IMR-90 (cell line): Measurements from ENCODE around the gene ARMC8. TPM values are rescaled to one million over a fixed set of nuclear protein-coding genes. Genes with fewer than 3 reads are reported as not detected.

Source experiments
- ATAC-seq: fragments of 200-7000 bp; cut with Tn5 transposase; 2 replicates; pipeline ENCODE4 v1.9.1; 2020; ENCODE audit warnings: low read depth, mild to moderate bottlenecking, moderate library complexity
- BruUV-seq: library from RNA; stranded (reverse); fragments of 400-500 nt; replicated peaks from 2 replicates; lab custom pipeline; 2021; lab: Mats Ljungman, UMichigan
- CTCF ChIA-PET: fragments of 300-600 bp; formaldehyde crosslinking; extraction: SDS; loops from one replicate; lab custom pipeline; 2021; ENCODE audit warnings: antibody characterized with exemption; lab: Yijun Ruan, JAX
- POLR2A ChIA-PET: fragments of 300-600 bp; sonication (Branson Sonifier 250); formaldehyde crosslinking; loops from one replicate; lab custom pipeline; 2022; ENCODE audit warnings: antibody characterized with exemption; ENCODE audit not compliant: unreplicated experiment; lab: Charles Lee
- DNase-seq: peaks from one replicate; pipeline ENCODE4 v3.0.0; 2013
- H2AFZ ChIP-seq: replicated peaks from 2 replicates; pipeline ENCODE3; 2013; ENCODE audit warnings: low read length, mild to moderate bottlenecking; ENCODE audit not compliant: poor library complexity
- H2AK5ac ChIP-seq: 2 replicates; pipeline ENCODE4 v1.6.1; 2013; ENCODE audit warnings: low read depth, low read length, inconsistent platforms
- H2AK9ac ChIP-seq: replicated peaks from 2 replicates; pipeline ENCODE3; 2013; ENCODE audit warnings: mild to moderate bottlenecking, low read depth, low read length, moderate library complexity; ENCODE audit not compliant: poor library complexity
- H2BK120ac ChIP-seq: 2 replicates; pipeline ENCODE4 v1.6.1; 2013; ENCODE audit warnings: low read depth, low read length, inconsistent platforms
- H2BK15ac ChIP-seq: 3 replicates; pipeline ENCODE4 v1.6.1; 2013; ENCODE audit warnings: low read depth, low read length, inconsistent platforms
- H2BK20ac ChIP-seq: 2 replicates; pipeline ENCODE4 v1.6.1; 2013; ENCODE audit warnings: low read depth, mild to moderate bottlenecking, inconsistent platforms, low read length, moderate library complexity
- H2BK5ac ChIP-seq: 2 replicates; pipeline ENCODE4 v1.6.1; 2013; ENCODE audit warnings: mild to moderate bottlenecking, low read depth, low read length, inconsistent platforms; ENCODE audit not compliant: poor library complexity, severe bottlenecking
- H3K14ac ChIP-seq: replicated peaks from 2 replicates; pipeline ENCODE4 v1.6.1; 2013; ENCODE audit warnings: low read depth, low read length, inconsistent platforms
- H3K18ac ChIP-seq: 2 replicates; pipeline ENCODE4 v1.6.1; 2013; ENCODE audit warnings: low read depth, low read length, control low read depth
- H3K23ac ChIP-seq: 2 replicates; pipeline ENCODE4 v1.6.1; 2013; ENCODE audit warnings: low read depth, low read length, inconsistent platforms
- H3K27ac ChIP-seq: 2 replicates; pipeline ENCODE4 v1.5.1; 2013; ENCODE audit warnings: mild to moderate bottlenecking, control low read depth, low read length; ENCODE audit not compliant: insufficient read depth
- H3K27me3 ChIP-seq: 2 replicates; pipeline ENCODE4 v1.6.1; 2013; ENCODE audit warnings: low read length; ENCODE audit not compliant: control insufficient read depth, insufficient read depth
- H3K36me3 ChIP-seq: 2 replicates; pipeline ENCODE4 v1.6.1; 2013; ENCODE audit warnings: low read length, mixed read lengths; ENCODE audit not compliant: control insufficient read depth, insufficient read depth
- H3K4ac ChIP-seq: 2 replicates; pipeline ENCODE4 v1.6.1; 2013; ENCODE audit warnings: low read depth, low read length, inconsistent platforms
- H3K4me1 ChIP-seq: 2 replicates; pipeline ENCODE4 v1.6.1; 2013; ENCODE audit warnings: low read length, mixed read lengths; ENCODE audit not compliant: control insufficient read depth, insufficient read depth
- H3K4me2 ChIP-seq: 2 replicates; pipeline ENCODE4 v1.6.1; 2013; ENCODE audit warnings: low read depth, mild to moderate bottlenecking, control low read depth, low read length, moderate library complexity
- H3K4me3 ChIP-seq: 2 replicates; pipeline ENCODE4 v1.5.1; 2013; ENCODE audit warnings: low read depth, mild to moderate bottlenecking, control low read depth, low read length, moderate library complexity; ENCODE audit not compliant: insufficient read depth
- H3K56ac ChIP-seq: 2 replicates; pipeline ENCODE4 v1.6.1; 2013; ENCODE audit warnings: low read length, inconsistent platforms; ENCODE audit not compliant: insufficient read depth; ENCODE audit errors: extremely low read depth
- H3K79me1 ChIP-seq, 2 experiments: 2 replicates each; pipeline ENCODE4 v1.6.1; 2013; ENCODE audit warnings: low read length in 2 of 2, inconsistent platforms in 1 of 2, low read depth in 1 of 2
- H3K9ac ChIP-seq: 2 replicates; pipeline ENCODE4 v1.6.1; 2013; ENCODE audit warnings: low read depth, low read length, control low read depth
- H3K9me1 ChIP-seq: 2 replicates; pipeline ENCODE4 v1.6.1; 2013; ENCODE audit warnings: low read length, inconsistent platforms; ENCODE audit not compliant: insufficient read depth
- H3K9me3 ChIP-seq: 2 replicates; pipeline ENCODE4 v1.6.1; 2013; ENCODE audit warnings: low read length; ENCODE audit not compliant: control insufficient read depth, insufficient read depth
- H4K20me1 ChIP-seq: 2 replicates; pipeline ENCODE4 v1.6.1; 2013; ENCODE audit warnings: low read length, inconsistent platforms; ENCODE audit not compliant: insufficient read depth
- H4K5ac ChIP-seq: 2 replicates; pipeline ENCODE4 v1.6.1; 2013; ENCODE audit warnings: mild to moderate bottlenecking, low read depth, low read length, control low read depth
- H4K8ac ChIP-seq, 2 experiments: 2 replicates each; pipeline ENCODE4 v1.6.1; 2013; ENCODE audit warnings: low read depth in 2 of 2, low read length in 2 of 2, control low read depth in 1 of 2, inconsistent platforms in 1 of 2
- H4K91ac ChIP-seq: 2 replicates; pipeline ENCODE4 v1.6.1; 2013; ENCODE audit warnings: low read depth, low read length, inconsistent platforms; ENCODE audit not compliant: insufficient read depth
- BHLHE40 ChIP-seq: fragments of 150-350 bp; IDR thresholded peaks from 2 replicates; pipeline ENCODE4 v1.6.1; 2016; ENCODE audit warnings: mild to moderate bottlenecking, low read depth, low read length
- CEBPB ChIP-seq: IDR thresholded peaks from 2 replicates; pipeline ENCODE4 v1.6.1; 2012; ENCODE audit warnings: low read depth, low read length, improper control_type of control experiment
- CHD1 ChIP-seq: IDR thresholded peaks from 2 replicates; pipeline ENCODE4 v1.6.1; 2012; ENCODE audit warnings: low read depth, low read length, improper control_type of control experiment
- CTCF ChIP-seq: conservative IDR thresholded peaks from 2 replicates; pipeline ENCODE4 v1.5.1; 2012; ENCODE audit warnings: mild to moderate bottlenecking, low read depth, low read length, improper control_type of control experiment
- ELK1 ChIP-seq: fragments of 150-350 bp; IDR thresholded peaks from 2 replicates; pipeline ENCODE4 v1.6.1; 2016; ENCODE audit warnings: low read depth, mild to moderate bottlenecking, low read length, moderate library complexity, borderline replicate concordance
- FOS ChIP-seq: fragments of 150-350 bp; IDR thresholded peaks from 2 replicates; pipeline ENCODE4 v1.6.1; 2016; ENCODE audit warnings: low read depth, low read length
- MAFK ChIP-seq: IDR thresholded peaks from 2 replicates; pipeline ENCODE4 v1.6.1; 2012; ENCODE audit warnings: low read depth, low read length, improper control_type of control experiment
- MAZ ChIP-seq: IDR thresholded peaks from 2 replicates; pipeline ENCODE4 v1.6.1; 2012; ENCODE audit warnings: low read depth, mild to moderate bottlenecking, low read length, improper control_type of control experiment, moderate library complexity, borderline replicate concordance
- MXI1 ChIP-seq: IDR thresholded peaks from 2 replicates; pipeline ENCODE4 v1.6.1; 2012; ENCODE audit warnings: low read depth, mild to moderate bottlenecking, low read length, moderate library complexity, borderline replicate concordance
- NFE2L2 ChIP-seq: fragments of 150-350 bp; IDR thresholded peaks from 2 replicates; pipeline ENCODE4 v1.6.1; 2016; ENCODE audit warnings: low read depth, mild to moderate bottlenecking, low read length
- POLR2A ChIP-seq: IDR thresholded peaks from 2 replicates; pipeline ENCODE4 v1.6.1; 2012; ENCODE audit warnings: mild to moderate bottlenecking, low read depth, low read length
- RAD21 ChIP-seq: IDR thresholded peaks from 2 replicates; pipeline ENCODE4 v1.6.1; 2012; ENCODE audit warnings: low read length, improper control_type of control experiment
- RCOR1 ChIP-seq: IDR thresholded peaks from 2 replicates; pipeline ENCODE4 v1.6.1; 2012; ENCODE audit warnings: mild to moderate bottlenecking, low read length, improper control_type of control experiment; ENCODE audit not compliant: insufficient replicate concordance
- RFX5 ChIP-seq: IDR thresholded peaks from 2 replicates; pipeline ENCODE4 v1.8.0; 2012; ENCODE audit warnings: low read depth, mild to moderate bottlenecking, low read length, moderate library complexity
- SMC3 ChIP-seq: fragments of 150-350 bp; IDR thresholded peaks from 2 replicates; pipeline ENCODE4 v1.6.1; 2016; ENCODE audit warnings: low read depth, mild to moderate bottlenecking, antibody characterized with exemption, low read length, moderate library complexity
- USF2 ChIP-seq: fragments of 150-350 bp; IDR thresholded peaks from 2 replicates; pipeline ENCODE4 v1.6.1; 2017; ENCODE audit warnings: mild to moderate bottlenecking, antibody characterized with exemption, low read length, low read depth
- WGBS, 2 experiments: methylation state at CpG; one replicate each; pipeline versions ENCODE4 v1.1.5 to v1.1.7; 2013; ENCODE audit warnings: missing lambda C conversion rate in 2 of 2; ENCODE audit not compliant: insufficient read length in 1 of 2; ENCODE audit errors: extremely low coverage in 2 of 2; 5-methylcytosine and 5-hydroxymethylcytosine counted together
- dilution Hi-C: fragments of 300-500 bp; cut with HindIII; formaldehyde crosslinking; loops from one replicate; pipeline ENCODE4 v1.14.3; 2018; ENCODE audit warnings: low sequenced_read_pairs; ENCODE audit not compliant: unreplicated experiment
- in situ Hi-C: fragments of 300-500 bp; cut with MboI; formaldehyde crosslinking; loops from 3 replicates; pipeline ENCODE4 v1.14.3; 2019; ENCODE audit warnings: low sequenced_read_pairs, inconsistent platforms, mixed read lengths
- intact Hi-C: fragments of 100-400 bp; cut with micrococcal nuclease; formaldehyde crosslinking; loops from 2 replicates; pipeline ENCODE4 v1.10.0; 2022
- polyA plus RNA-seq, 3 experiments: library from polyadenylated mRNA; depleted of rRNA; stranded (reverse); fragments of >200 nt; gene quantifications; 2 replicates each; pipeline ENCODE4 v1.2.3, GENCODE V29; 2012; ENCODE audit warnings: low replicate concordance in 1 of 3
- total RNA-seq: library from RNA; depleted of rRNA; stranded (reverse); fragments of >200 nt; gene quantifications from 2 replicates; pipeline ENCODE4 v1.2.3, GENCODE V29; 2012

The ARMC8 gene
- total and polyA plus RNA-seq, 2 of the 4 experiments (the other 2 are of a cell fraction), result 39.1 to 75.1 TPM

- Histone ChIP-seq H4K5ac (no peak overlapping the region), H2AFZ (no peak overlapping the region), H2BK15ac (no peak overlapping the region), H3K4me2 (no peak overlapping the region), H3K9me3 (no peaks in the 10 kb centered on the region), H3K27me3 (peaks cover 6% of the 10 kb centered on the region), H3K79me1 (no peaks in the 10 kb centered on the region), H3K9me1 (no peaks in the 10 kb centered on the region), H3K23ac (no peak overlapping the region), H2BK5ac (no peak overlapping the region), H3K56ac (no peak overlapping the region), H3K14ac (no peak overlapping the region), H3K4me3 (no peak overlapping the region), H4K20me1 (no peaks in the 10 kb centered on the region), H4K8ac (no peak overlapping the region), H3K36me3 (no peaks in the 10 kb centered on the region), H3K18ac (no peak overlapping the region), H2AK5ac (no peak overlapping the region), H2BK20ac (no peak overlapping the region), H3K9ac (no peak overlapping the region), H2AK9ac (no peak overlapping the region), H4K91ac (no peak overlapping the region), H2BK120ac (no peak overlapping the region), H3K4ac (no peak overlapping the region), H3K4me1 (no peaks in the 10 kb centered on the region), H3K27ac (no peak overlapping the region)
- ATAC-seq, result peak; percentile 84
- ChIA-PET POLR2A (no interaction called here), CTCF (interaction anchor here (0.6 kb wide), 1 partner anchor 328 kb away, joined by 4 read pairs; no protein-coding TSS in a partner anchor)
- in situ Hi-C loops, result no loop called here
- dilution Hi-C loops, result no loop called here
- TF ChIP-seq CTCF (peak; percentile 59), MXI1 (no peak), SMC3 (peak; percentile 52), RFX5 (no peak), POLR2A (no peak), USF2 (no peak), CHD1 (no peak), RCOR1 (no peak), RAD21 (peak; percentile 74), BHLHE40 (no peak), NFE2L2 (no peak), ELK1 (no peak), MAZ (no peak), FOS (no peak), MAFK (no peak), CEBPB (no peak)
- no TSS peak for BruUV-seq
- peak; percentile 47 for DNase-seq
- WGBS, 2 experiments, result no CpG with 5 or more reads among the region's 2 CpGs
- intact Hi-C loops, result loop anchor here (2.0 kb wide), 1 partner anchor 246 kb away; no protein-coding TSS in a partner anchor
Measured at GRCh38 chr3:138180375-138181029, 6.6 kb upstream of the ARMC8 start.
